ENCODE data around the gene SLC2A9.

- TF ChIP-seq CTCF (IDR thresholded peaks at IDR 0.05) (no peak), POLR2A (IDR thresholded peaks at IDR 0.05) (no peak)
These were observed 14.5 kb downstream of the SLC2A9 start for GRCh38 chr4:10006601-10007435.
